ENCODE results near the gene DPP10. TPM values are rescaled to one million over a fixed set of nuclear protein-coding genes. Genes with fewer than 3 reads are reported as not detected.

DPP10 gene
- total RNA-seq, 3 donors from 2014 or later (not counting 1 experiment from before 2014, with no cell fraction given) = not detected

- Histone ChIP-seq H3K36me3 (ENCODE audit: control insufficient read depth, insufficient read depth, low read length) (no peaks in the 10 kb centered on the region), H3K27me3 (ENCODE audit: control insufficient read depth, insufficient read depth, low read length) (no peaks in the 10 kb centered on the region), H3K4me1 (ENCODE audit: control insufficient read depth, insufficient read depth, low read length) (no peaks in the 10 kb centered on the region), H3K27ac (ENCODE audit: low read length) (no peak overlapping the region), H3K9me3 (ENCODE audit: control insufficient read depth, insufficient read depth, low read length) (peaks cover 3% of the 10 kb centered on the region), H3K4me3 (ENCODE audit: low read length) (no peak overlapping the region)
- DNase-seq (no peak), ATAC-seq (no peak)
- intact Hi-C loops (cut with micrococcal nuclease) = no loop called here
- no peak overlapping the region for H3K4me3 Mint-ChIP-seq
- no peak overlapping the region for H3K27ac Mint-ChIP-seq
- no peaks in the 10 kb centered on the region for H3K36me3 Mint-ChIP-seq
- no peaks in the 10 kb centered on the region for H3K4me1 Mint-ChIP-seq
- no peak for TF ChIP-seq CTCF (IDR thresholded peaks at IDR 0.05)
- peaks cover 3 to 6% of the 10 kb centered on the region in 2 donors for H3K9me3 Mint-ChIP-seq
- H3K27me3 Mint-ChIP-seq (ENCODE audit: low read depth in 2 of 2) = no peaks in the 10 kb centered on the region
- WGBS (ENCODE audit: insufficient coverage) = 93% methylated on average over 2 of the region's 2 CpGs
Observed at GRCh38 chr2:115838539-115838938, 1396.1 kb downstream of the DPP10 start.

GRCh38 chr2:115842306-115842705 is 1399.9 kb downstream of the DPP10 start:
- Histone ChIP-seq H3K36me3 (ENCODE audit: control insufficient read depth, insufficient read depth, low read length) (no peaks in the 10 kb centered on the region), H3K4me3 (ENCODE audit: low read length) (no peak overlapping the region), H3K27ac (ENCODE audit: low read length) (no peak overlapping the region), H3K9me3 (ENCODE audit: control insufficient read depth, insufficient read depth, low read length) (peaks cover 3% of the 10 kb centered on the region), H3K27me3 (ENCODE audit: control insufficient read depth, insufficient read depth, low read length) (no peaks in the 10 kb centered on the region), H3K4me1 (ENCODE audit: control insufficient read depth, insufficient read depth, low read length) (no peaks in the 10 kb centered on the region)
- no peak overlapping the region for H3K27ac Mint-ChIP-seq
- ATAC-seq (no peak), DNase-seq (no peak)
- intact Hi-C loops (cut with micrococcal nuclease) = no loop called here
- no peak for TF ChIP-seq CTCF (IDR thresholded peaks at IDR 0.05)
- peaks cover 5 to 11% of the 10 kb centered on the region in 2 donors for H3K9me3 Mint-ChIP-seq
- 73% methylated on average over 3 of the region's 3 CpGs for WGBS (ENCODE audit: insufficient coverage)
- no peaks in the 10 kb centered on the region for H3K27me3 Mint-ChIP-seq (ENCODE audit: low read depth in 2 of 2)
- no peaks in the 10 kb centered on the region for H3K4me1 Mint-ChIP-seq
- no peaks in the 10 kb centered on the region for H3K36me3 Mint-ChIP-seq
- H3K4me3 Mint-ChIP-seq = no peak overlapping the region

DNA sequence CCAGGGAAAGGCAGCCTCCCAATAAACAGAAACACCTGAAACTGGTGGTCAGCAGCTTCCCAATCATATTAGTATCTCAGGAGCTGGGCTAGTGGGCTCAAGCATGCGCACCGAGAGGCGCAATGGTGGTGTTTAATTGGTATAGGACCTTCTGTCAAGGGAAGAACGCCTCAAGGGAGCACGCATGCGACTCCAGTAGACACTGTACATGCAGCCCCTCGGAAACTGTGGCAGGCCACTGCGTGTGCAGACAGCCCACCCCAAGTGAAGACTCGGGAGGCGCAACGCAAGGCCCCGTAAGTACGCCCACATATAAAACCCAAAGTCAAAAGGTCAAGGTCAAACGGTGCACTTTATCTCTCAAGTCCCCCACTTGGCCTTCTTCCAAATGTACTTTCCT is 1405.8 kb downstream of the DPP10 start:
- Histone ChIP-seq H3K4me3 (ENCODE audit: low read length) (no peak overlapping the region), H3K36me3 (ENCODE audit: control insufficient read depth, insufficient read depth, low read length) (no peaks in the 10 kb centered on the region), H3K27ac (ENCODE audit: low read length) (no peak overlapping the region), H3K4me1 (ENCODE audit: control insufficient read depth, insufficient read depth, low read length) (no peaks in the 10 kb centered on the region), H3K27me3 (ENCODE audit: control insufficient read depth, insufficient read depth, low read length) (no peaks in the 10 kb centered on the region), H3K9me3 (ENCODE audit: control insufficient read depth, insufficient read depth, low read length) (no peaks in the 10 kb centered on the region)
- intact Hi-C loops (cut with micrococcal nuclease) = no loop called here
- no peak for TF ChIP-seq CTCF (IDR thresholded peaks at IDR 0.05)
- Mint-ChIP-seq H3K27me3 (ENCODE audit: low read depth in 2 of 2) (no peaks in the 10 kb centered on the region), H3K9me3 (peaks cover 13 to 15% of the 10 kb centered on the region in 2 donors), H3K27ac (no peak overlapping the region), H3K36me3 (no peaks in the 10 kb centered on the region), H3K4me1 (no peaks in the 10 kb centered on the region), H3K4me3 (no peak overlapping the region)
- WGBS (ENCODE audit: insufficient coverage) = 93% methylated on average over 14 of the region's 14 CpGs
- DNase-seq = no peak
- ATAC-seq = no peak

GRCh38 chr2:115867024-115867423 is 1424.6 kb downstream of the DPP10 start:
- no peak for DNase-seq
- Histone ChIP-seq H3K9me3 (ENCODE audit: control insufficient read depth, insufficient read depth, low read length) (no peaks in the 10 kb centered on the region), H3K4me1 (ENCODE audit: control insufficient read depth, insufficient read depth, low read length) (no peaks in the 10 kb centered on the region), H3K27ac (ENCODE audit: low read length) (no peak overlapping the region), H3K27me3 (ENCODE audit: control insufficient read depth, insufficient read depth, low read length) (no peaks in the 10 kb centered on the region), H3K36me3 (ENCODE audit: control insufficient read depth, insufficient read depth, low read length) (no peaks in the 10 kb centered on the region), H3K4me3 (ENCODE audit: low read length) (no peak overlapping the region)
- Mint-ChIP-seq H3K4me3 (no peak overlapping the region), H3K9me3 (peaks cover 4 to 15% of the 10 kb centered on the region in 2 donors), H3K27ac (no peak overlapping the region), H3K4me1 (no peaks in the 10 kb centered on the region), H3K36me3 (no peaks in the 10 kb centered on the region), H3K27me3 (ENCODE audit: low read depth in 2 of 2) (no peaks in the 10 kb centered on the region)
- intact Hi-C loops (cut with micrococcal nuclease) = no loop called here
- TF ChIP-seq CTCF (IDR thresholded peaks at IDR 0.05) = no peak
- no peak for ATAC-seq
